ENCODE data around the gene CREB3L4. TPM values are rescaled to one million over a fixed set of nuclear protein-coding genes. Genes with fewer than 3 reads are reported as not detected.

CREB3L4 gene
- total and polyA plus RNA-seq, 2 of the 13 experiments (the other 11 are each of a cell fraction or from before 2014, with no cell fraction given): 9.9 to 18.7 TPM

DNA sequence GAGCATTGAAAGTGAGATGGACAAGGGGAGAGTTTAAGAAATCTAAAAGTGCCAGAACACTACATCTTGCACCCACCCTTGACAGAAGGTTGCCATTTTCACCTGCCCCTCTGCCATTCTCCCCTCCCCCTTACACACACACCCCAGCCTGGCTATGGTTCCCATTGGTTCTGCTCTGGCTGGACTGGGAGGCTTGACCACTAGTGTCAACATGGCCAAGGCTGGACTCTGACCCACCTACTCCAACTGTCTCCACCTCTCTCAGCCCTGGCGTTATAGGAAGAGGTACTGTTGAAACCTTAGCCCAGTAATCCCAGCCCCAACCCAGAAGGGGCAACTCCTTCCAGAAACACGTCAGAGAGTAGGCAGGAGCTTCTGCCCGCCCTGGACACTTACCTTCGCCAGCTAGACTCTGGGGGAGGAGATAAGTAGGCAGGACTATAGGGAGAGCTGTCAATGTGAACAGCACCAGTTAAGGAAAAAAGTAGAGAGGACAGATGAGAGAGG, 13.8 kb upstream of the CREB3L4 start (continued):
- TF ChIP-seq, protein P1, sequence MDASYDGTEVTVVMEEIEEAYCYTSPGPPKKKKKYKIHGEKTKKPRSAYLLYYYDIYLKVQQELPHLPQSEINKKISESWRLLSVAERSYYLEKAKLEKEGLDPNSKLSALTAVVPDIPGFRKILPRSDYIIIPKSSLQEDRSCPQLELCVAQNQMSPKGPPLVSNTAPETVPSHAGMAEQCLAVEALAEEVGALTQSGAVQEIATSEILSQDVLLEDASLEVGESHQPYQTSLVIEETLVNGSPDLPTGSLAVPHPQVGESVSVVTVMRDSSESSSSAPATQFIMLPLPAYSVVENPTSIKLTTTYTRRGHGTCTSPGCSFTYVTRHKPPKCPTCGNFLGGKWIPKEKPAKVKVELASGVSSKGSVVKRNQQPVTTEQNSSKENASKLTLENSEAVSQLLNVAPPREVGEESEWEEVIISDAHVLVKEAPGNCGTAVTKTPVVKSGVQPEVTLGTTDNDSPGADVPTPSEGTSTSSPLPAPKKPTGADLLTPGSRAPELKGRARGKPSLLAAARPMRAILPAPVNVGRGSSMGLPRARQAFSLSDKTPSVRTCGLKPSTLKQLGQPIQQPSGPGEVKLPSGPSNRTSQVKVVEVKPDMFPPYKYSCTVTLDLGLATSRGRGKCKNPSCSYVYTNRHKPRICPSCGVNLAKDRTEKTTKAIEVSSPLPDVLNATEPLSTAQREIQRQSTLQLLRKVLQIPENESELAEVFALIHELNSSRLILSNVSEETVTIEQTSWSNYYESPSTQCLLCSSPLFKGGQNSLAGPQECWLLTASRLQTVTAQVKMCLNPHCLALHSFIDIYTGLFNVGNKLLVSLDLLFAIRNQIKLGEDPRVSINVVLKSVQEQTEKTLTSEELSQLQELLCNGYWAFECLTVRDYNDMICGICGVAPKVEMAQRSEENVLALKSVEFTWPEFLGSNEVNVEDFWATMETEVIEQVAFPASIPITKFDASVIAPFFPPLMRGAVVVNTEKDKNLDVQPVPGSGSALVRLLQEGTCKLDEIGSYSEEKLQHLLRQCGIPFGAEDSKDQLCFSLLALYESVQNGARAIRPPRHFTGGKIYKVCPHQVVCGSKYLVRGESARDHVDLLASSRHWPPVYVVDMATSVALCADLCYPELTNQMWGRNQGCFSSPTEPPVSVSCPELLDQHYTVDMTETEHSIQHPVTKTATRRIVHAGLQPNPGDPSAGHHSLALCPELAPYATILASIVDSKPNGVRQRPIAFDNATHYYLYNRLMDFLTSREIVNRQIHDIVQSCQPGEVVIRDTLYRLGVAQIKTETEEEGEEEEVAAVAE (CRISPR knock-in tag; IDR thresholded peaks at IDR 0.05; ENCODE audit: borderline replicate concordance): peak; percentile 94
- TF ChIP-seq EZH2 (conservative IDR thresholded peaks at IDR 0.05; ENCODE audit: low read depth, low read length): no peak
- no peak for TF ChIP-seq ZSCAN21 (CRISPR knock-in tag; IDR thresholded peaks at IDR 0.05; ENCODE audit: borderline replicate concordance)
- TF ChIP-seq, protein P2, sequence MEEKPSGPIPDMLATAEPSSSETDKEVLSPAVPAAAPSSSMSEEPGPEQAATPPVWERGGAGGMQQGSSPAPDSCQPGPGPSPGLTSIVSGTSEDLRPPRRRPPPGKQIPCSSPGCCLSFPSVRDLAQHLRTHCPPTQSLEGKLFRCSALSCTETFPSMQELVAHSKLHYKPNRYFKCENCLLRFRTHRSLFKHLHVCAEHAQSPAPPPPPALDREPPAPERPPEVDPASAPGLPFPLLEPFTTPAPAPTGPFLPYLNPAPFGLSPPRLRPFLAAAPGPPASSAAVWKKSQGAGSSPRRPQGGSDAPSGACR (CRISPR knock-in tag; IDR thresholded peaks at IDR 0.05): no peak
- peak; percentile 82 for TF ChIP-seq GATAD2A (CRISPR knock-in tag; IDR thresholded peaks at IDR 0.05)
- no peak for TF ChIP-seq SOX13 (IDR thresholded peaks at IDR 0.05)
- peak in 1 of 2 experiments; percentile 21; a peak in 1 of 4 replicates for TF ChIP-seq SOX13 (CRISPR knock-in tag; conservative IDR thresholded peaks at IDR 0.05 in 1 of 2, IDR thresholded peaks at IDR 0.05 in 1 of 2)
- TF ChIP-seq, protein P3, sequence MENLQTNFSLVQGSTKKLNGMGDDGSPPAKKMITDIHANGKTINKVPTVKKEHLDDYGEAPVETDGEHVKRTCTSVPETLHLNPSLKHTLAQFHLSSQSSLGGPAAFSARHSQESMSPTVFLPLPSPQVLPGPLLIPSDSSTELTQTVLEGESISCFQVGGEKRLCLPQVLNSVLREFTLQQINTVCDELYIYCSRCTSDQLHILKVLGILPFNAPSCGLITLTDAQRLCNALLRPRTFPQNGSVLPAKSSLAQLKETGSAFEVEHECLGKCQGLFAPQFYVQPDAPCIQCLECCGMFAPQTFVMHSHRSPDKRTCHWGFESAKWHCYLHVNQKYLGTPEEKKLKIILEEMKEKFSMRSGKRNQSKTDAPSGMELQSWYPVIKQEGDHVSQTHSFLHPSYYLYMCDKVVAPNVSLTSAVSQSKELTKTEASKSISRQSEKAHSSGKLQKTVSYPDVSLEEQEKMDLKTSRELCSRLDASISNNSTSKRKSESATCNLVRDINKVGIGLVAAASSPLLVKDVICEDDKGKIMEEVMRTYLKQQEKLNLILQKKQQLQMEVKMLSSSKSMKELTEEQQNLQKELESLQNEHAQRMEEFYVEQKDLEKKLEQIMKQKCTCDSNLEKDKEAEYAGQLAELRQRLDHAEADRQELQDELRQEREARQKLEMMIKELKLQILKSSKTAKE (CRISPR knock-in tag; IDR thresholded peaks at IDR 0.05; ENCODE audit: borderline replicate concordance): 0 out of 2 replicates have a peak, but pooled peaks have one; percentile 23
- no peak for TF ChIP-seq CAMTA2 (CRISPR knock-in tag; IDR thresholded peaks at IDR 0.05; ENCODE audit: borderline replicate concordance)
- TF ChIP-seq, protein P4, sequence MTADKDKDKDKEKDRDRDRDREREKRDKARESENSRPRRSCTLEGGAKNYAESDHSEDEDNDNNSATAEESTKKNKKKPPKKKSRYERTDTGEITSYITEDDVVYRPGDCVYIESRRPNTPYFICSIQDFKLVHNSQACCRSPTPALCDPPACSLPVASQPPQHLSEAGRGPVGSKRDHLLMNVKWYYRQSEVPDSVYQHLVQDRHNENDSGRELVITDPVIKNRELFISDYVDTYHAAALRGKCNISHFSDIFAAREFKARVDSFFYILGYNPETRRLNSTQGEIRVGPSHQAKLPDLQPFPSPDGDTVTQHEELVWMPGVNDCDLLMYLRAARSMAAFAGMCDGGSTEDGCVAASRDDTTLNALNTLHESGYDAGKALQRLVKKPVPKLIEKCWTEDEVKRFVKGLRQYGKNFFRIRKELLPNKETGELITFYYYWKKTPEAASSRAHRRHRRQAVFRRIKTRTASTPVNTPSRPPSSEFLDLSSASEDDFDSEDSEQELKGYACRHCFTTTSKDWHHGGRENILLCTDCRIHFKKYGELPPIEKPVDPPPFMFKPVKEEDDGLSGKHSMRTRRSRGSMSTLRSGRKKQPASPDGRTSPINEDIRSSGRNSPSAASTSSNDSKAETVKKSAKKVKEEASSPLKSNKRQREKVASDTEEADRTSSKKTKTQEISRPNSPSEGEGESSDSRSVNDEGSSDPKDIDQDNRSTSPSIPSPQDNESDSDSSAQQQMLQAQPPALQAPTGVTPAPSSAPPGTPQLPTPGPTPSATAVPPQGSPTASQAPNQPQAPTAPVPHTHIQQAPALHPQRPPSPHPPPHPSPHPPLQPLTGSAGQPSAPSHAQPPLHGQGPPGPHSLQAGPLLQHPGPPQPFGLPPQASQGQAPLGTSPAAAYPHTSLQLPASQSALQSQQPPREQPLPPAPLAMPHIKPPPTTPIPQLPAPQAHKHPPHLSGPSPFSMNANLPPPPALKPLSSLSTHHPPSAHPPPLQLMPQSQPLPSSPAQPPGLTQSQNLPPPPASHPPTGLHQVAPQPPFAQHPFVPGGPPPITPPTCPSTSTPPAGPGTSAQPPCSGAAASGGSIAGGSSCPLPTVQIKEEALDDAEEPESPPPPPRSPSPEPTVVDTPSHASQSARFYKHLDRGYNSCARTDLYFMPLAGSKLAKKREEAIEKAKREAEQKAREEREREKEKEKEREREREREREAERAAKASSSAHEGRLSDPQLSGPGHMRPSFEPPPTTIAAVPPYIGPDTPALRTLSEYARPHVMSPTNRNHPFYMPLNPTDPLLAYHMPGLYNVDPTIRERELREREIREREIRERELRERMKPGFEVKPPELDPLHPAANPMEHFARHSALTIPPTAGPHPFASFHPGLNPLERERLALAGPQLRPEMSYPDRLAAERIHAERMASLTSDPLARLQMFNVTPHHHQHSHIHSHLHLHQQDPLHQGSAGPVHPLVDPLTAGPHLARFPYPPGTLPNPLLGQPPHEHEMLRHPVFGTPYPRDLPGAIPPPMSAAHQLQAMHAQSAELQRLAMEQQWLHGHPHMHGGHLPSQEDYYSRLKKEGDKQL (CRISPR knock-in tag; IDR thresholded peaks at IDR 0.05; ENCODE audit: low read depth): 0 out of 2 replicates have a peak, but pooled peaks have one; percentile 22
- no peak for TF ChIP-seq TCF7L2 (IDR thresholded peaks at IDR 0.05; ENCODE audit: low read depth, low read length)
- peak; percentile 84; the same call in 1 of the 2 replicates for TF ChIP-seq ZNF619 (CRISPR knock-in tag; IDR thresholded peaks at IDR 0.05)
- TF ChIP-seq POLR2AphosphoS2 (IDR thresholded peaks at IDR 0.05; ENCODE audit: low read depth, low read length): no peak
- TF ChIP-seq CEBPB (IDR thresholded peaks at IDR 0.05; ENCODE audit: borderline replicate concordance, low read depth, low read length): no peak
- no peak for TF ChIP-seq SP140L (CRISPR knock-in tag; IDR thresholded peaks at IDR 0.05; ENCODE audit: borderline replicate concordance)

Measured in HepG2 (cell line).